ENCODE data around the gene SLC44A1.

SLC44A1 gene

GRCh38 chr9:105361873-105362272 is 117.4 kb downstream of the SLC44A1 start:
- Histone ChIP-seq H3K79me2 (no peaks in the 10 kb centered on the region), H3K9me3 (ENCODE audit: control insufficient read depth, low read length) (no peaks in the 10 kb centered on the region), H3K4me2 (ENCODE audit: low read length) (no peak overlapping the region), H3K4me3 (ENCODE audit: low read depth, low read length) (no peak overlapping the region), H3K27ac (no peak overlapping the region), H3K4me1 (peaks cover 2% of the 10 kb centered on the region), H3K36me3 (ENCODE audit: control insufficient read depth, insufficient read depth, low read length) (no peaks in the 10 kb centered on the region), H3K27me3 (ENCODE audit: control insufficient read depth, insufficient read depth, low read length) (no peaks in the 10 kb centered on the region), H2AFZ (no peak overlapping the region), H3K9ac (no peak overlapping the region)
- no peak for TF ChIP-seq CTCF (IDR thresholded peaks at IDR 0.05)

- Histone ChIP-seq H3K36me3 (ENCODE audit: control insufficient read depth, insufficient read depth, low read length) (no peaks in the 10 kb centered on the region), H3K4me1 (peaks cover 2% of the 10 kb centered on the region), H3K79me2 (no peaks in the 10 kb centered on the region), H3K9ac (no peak overlapping the region), H3K9me3 (ENCODE audit: control insufficient read depth, low read length) (no peaks in the 10 kb centered on the region), H3K4me3 (ENCODE audit: low read depth, low read length) (no peak overlapping the region), H3K27ac (no peak overlapping the region), H3K4me2 (ENCODE audit: low read length) (no peak overlapping the region), H3K27me3 (ENCODE audit: control insufficient read depth, insufficient read depth, low read length) (no peaks in the 10 kb centered on the region), H2AFZ (no peak overlapping the region)
- TF ChIP-seq CTCF (IDR thresholded peaks at IDR 0.05), result no peak
Observed at GRCh38 chr9:105362470-105362869, 118.0 kb downstream of the SLC44A1 start.

- Histone ChIP-seq H3K79me2 (no peaks in the 10 kb centered on the region), H3K4me1 (peaks cover 2% of the 10 kb centered on the region)
Observed at GRCh38 chr9:105363837-105364236, 119.4 kb downstream of the SLC44A1 start.

GRCh38 chr9:105369911-105370310 is 125.5 kb downstream of the SLC44A1 start:
- Histone ChIP-seq H3K27me3 (ENCODE audit: control insufficient read depth, insufficient read depth, low read length) (no peaks in the 10 kb centered on the region), H3K9me3 (ENCODE audit: control insufficient read depth, low read length) (no peaks in the 10 kb centered on the region), H2AFZ (no peak overlapping the region), H3K9ac (no peak overlapping the region), H3K4me2 (ENCODE audit: low read length) (no peak overlapping the region), H3K4me3 (ENCODE audit: low read depth, low read length) (no peak overlapping the region), H3K27ac (no peak overlapping the region), H3K4me1 (no peaks in the 10 kb centered on the region), H3K79me2 (no peaks in the 10 kb centered on the region), H3K36me3 (ENCODE audit: control insufficient read depth, insufficient read depth, low read length) (no peaks in the 10 kb centered on the region)
- no peak for TF ChIP-seq CTCF (IDR thresholded peaks at IDR 0.05)

More at GRCh38 chr9:105363837-105364236, 119.4 kb downstream of the SLC44A1 start:
- no peaks in the 10 kb centered on the region for H3K9me3 ChIP-seq (ENCODE audit: control insufficient read depth, low read length)
- no peaks in the 10 kb centered on the region for H3K36me3 ChIP-seq (ENCODE audit: control insufficient read depth, insufficient read depth, low read length)
- TF ChIP-seq CTCF (IDR thresholded peaks at IDR 0.05), result no peak
- no peak overlapping the region for H2AFZ ChIP-seq
- H3K27ac ChIP-seq, result no peak overlapping the region
- no peak overlapping the region for H3K4me2 ChIP-seq (ENCODE audit: low read length)
- no peak overlapping the region for H3K4me3 ChIP-seq (ENCODE audit: low read depth, low read length)
- H3K27me3 ChIP-seq (ENCODE audit: control insufficient read depth, insufficient read depth, low read length), result no peaks in the 10 kb centered on the region
- H3K9ac ChIP-seq, result no peak overlapping the region

GRCh38 chr9:105373723-105374122 is 129.3 kb downstream of the SLC44A1 start:
- H3K4me3 ChIP-seq (ENCODE audit: low read depth, low read length), result no peak overlapping the region
- no peaks in the 10 kb centered on the region for H3K36me3 ChIP-seq (ENCODE audit: control insufficient read depth, insufficient read depth, low read length)
- H3K4me2 ChIP-seq (ENCODE audit: low read length), result no peak overlapping the region
- no peak overlapping the region for H3K9ac ChIP-seq
- H3K27ac ChIP-seq, result no peak overlapping the region
- no peak for TF ChIP-seq CTCF (IDR thresholded peaks at IDR 0.05)
- H3K9me3 ChIP-seq (ENCODE audit: control insufficient read depth, low read length), result no peaks in the 10 kb centered on the region
- no peaks in the 10 kb centered on the region for H3K4me1 ChIP-seq
- H3K27me3 ChIP-seq (ENCODE audit: control insufficient read depth, insufficient read depth, low read length), result no peaks in the 10 kb centered on the region
- no peak overlapping the region for H2AFZ ChIP-seq
- H3K79me2 ChIP-seq, result no peaks in the 10 kb centered on the region

Measured in parathyroid adenoma (tissue), 2 donors.